ENCODE data around the gene ITGA11.

Gene ITGA11

DNA sequence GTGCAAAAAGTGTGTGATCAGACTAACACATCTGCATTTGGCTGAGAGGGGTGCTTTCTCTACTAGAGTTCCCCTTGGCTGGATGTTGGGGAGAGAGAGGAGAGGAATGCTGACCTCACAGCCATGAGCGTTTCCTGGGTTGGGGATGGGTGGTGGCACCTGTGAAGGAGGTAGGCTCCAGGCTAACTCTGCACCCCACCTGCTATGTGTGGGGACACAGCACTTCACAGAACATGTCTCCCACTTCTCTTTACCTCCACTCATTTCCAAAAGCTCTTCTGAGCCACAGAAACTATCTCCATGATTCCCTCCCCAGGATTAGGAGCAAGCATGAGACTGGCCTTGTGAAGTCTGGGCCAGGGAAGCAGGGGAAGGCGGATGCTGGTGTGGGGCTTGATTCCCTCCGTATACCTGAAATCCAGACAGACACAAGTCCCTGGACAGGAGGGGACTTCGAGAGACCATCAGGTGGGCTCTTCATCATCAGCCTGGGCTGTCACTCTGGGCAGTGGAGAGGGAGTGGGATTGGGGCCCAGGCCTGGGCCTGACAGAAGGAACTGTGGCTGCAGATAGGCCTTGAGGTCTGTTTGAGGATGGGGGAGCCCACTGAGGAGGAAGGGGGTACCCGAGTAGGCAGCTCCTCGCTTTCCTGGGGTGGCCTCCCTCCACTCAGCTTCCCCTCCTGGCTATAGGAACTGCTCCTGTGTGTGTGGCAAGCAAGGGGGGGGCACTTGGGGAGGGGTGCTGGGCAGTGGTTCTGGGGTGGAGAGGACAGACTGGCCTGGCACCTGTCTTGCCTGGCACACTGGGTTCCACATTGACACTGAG, 113.7 kb downstream of the ITGA11 start:
- H3K36me3 Mint-ChIP-seq (ENCODE audit: low read depth) = no peaks in the 10 kb centered on the region
- peaks cover 17% of the 10 kb centered on the region for H3K27me3 Mint-ChIP-seq (ENCODE audit: low read depth, poor library complexity)
- no peak overlapping the region for H3K27ac Mint-ChIP-seq
- H3K9me3 Mint-ChIP-seq = no peaks in the 10 kb centered on the region
- TF ChIP-seq, protein P1, sequence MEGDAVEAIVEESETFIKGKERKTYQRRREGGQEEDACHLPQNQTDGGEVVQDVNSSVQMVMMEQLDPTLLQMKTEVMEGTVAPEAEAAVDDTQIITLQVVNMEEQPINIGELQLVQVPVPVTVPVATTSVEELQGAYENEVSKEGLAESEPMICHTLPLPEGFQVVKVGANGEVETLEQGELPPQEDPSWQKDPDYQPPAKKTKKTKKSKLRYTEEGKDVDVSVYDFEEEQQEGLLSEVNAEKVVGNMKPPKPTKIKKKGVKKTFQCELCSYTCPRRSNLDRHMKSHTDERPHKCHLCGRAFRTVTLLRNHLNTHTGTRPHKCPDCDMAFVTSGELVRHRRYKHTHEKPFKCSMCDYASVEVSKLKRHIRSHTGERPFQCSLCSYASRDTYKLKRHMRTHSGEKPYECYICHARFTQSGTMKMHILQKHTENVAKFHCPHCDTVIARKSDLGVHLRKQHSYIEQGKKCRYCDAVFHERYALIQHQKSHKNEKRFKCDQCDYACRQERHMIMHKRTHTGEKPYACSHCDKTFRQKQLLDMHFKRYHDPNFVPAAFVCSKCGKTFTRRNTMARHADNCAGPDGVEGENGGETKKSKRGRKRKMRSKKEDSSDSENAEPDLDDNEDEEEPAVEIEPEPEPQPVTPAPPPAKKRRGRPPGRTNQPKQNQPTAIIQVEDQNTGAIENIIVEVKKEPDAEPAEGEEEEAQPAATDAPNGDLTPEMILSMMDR (IDR thresholded peaks at IDR 0.05) = no peak
- no peak for DNase-seq
- H3K4me3 Mint-ChIP-seq = no peak overlapping the region
- peaks cover 44% of the 10 kb centered on the region for H3K4me1 Mint-ChIP-seq

DNA sequence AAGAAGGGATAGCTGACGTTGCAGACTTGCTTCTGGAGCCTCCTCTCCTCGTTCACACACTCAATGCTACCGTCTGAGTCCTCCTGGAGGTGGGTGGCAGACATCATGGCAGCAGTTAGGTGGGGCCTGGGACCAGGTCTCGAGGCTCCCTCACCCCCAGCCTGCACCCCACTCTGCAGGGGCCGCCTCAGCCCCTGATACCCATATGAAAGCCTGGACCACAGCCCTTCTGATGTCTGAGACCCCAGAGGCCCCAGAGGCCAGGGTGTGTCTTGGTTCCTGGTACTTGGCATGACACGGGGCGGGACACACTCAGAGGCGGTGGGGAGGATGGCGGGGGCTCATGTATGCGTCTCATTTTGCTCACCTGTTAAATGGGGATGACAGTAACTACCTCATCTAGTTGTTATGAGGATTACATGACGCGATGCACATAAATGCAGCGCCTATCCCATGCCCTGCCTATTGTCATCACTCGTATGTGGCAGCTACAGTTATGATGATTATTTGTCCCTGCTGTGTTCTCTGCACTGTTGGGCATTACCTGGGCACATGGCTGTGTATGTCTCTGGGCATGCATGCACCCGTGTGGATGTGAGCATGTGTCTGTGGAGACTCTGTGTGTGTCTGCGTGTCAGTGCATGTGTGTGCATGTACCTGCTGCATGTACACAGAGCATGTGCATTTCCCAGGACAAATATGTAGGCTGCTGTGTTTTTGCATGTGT, 114.5 kb downstream of the ITGA11 start:
- Mint-ChIP-seq H3K27ac (no peak overlapping the region), H3K9me3 (no peaks in the 10 kb centered on the region), H3K36me3 (ENCODE audit: low read depth) (no peaks in the 10 kb centered on the region), H3K4me3 (no peak overlapping the region), H3K4me1 (peaks cover 49% of the 10 kb centered on the region), H3K27me3 (ENCODE audit: low read depth, poor library complexity) (peaks cover 21% of the 10 kb centered on the region)
- TF ChIP-seq, protein P1 (IDR thresholded peaks at IDR 0.05) = no peak
- DNase-seq = no peak

DNA sequence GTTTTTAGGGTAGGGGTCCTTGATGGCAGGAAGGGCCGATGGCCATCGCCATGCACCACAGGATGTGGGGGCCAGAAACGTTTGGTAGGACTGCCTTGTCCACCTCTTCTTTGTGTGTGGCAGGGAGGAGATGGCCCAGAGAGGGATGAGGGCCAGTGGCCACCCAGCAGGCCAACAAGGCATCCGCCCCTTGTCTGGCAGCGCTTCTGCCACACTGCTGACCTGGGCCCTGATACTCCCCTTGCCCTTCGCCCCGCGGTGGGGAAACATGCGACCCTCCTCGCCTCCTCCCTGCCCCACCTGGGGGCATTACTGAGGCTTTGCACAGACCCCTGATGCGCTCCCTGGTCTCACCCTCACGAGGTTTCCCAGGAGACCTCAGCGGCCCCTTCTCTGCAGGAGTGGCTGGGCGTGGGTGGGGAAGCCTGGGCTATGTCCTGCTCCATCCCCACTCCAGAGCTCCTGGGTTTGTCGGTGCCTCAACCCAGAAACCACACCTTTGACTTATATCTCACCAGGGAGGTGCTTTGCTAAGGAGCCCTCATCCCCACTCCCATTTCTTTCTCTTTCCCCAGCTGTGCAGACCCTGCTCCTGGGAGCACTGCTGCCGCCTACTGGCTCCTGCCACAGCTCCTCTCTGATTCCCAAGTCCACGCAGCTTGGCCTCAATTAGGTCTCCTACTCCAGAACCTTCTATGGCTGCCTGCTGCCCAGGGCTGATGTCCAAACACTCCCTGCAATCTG, 115.7 kb downstream of the ITGA11 start:
- no peaks in the 10 kb centered on the region for H3K9me3 Mint-ChIP-seq
- peaks cover 22% of the 10 kb centered on the region for H3K27me3 Mint-ChIP-seq (ENCODE audit: low read depth, poor library complexity)
- peaks cover 39% of the 10 kb centered on the region for H3K4me1 Mint-ChIP-seq
- H3K36me3 Mint-ChIP-seq (ENCODE audit: low read depth) = no peaks in the 10 kb centered on the region
- H3K4me3 Mint-ChIP-seq = no peak overlapping the region
- no peak overlapping the region for H3K27ac Mint-ChIP-seq
- TF ChIP-seq, protein P1 (IDR thresholded peaks at IDR 0.05) = peak; percentile 29
- DNase-seq = peak; percentile 38

DNA sequence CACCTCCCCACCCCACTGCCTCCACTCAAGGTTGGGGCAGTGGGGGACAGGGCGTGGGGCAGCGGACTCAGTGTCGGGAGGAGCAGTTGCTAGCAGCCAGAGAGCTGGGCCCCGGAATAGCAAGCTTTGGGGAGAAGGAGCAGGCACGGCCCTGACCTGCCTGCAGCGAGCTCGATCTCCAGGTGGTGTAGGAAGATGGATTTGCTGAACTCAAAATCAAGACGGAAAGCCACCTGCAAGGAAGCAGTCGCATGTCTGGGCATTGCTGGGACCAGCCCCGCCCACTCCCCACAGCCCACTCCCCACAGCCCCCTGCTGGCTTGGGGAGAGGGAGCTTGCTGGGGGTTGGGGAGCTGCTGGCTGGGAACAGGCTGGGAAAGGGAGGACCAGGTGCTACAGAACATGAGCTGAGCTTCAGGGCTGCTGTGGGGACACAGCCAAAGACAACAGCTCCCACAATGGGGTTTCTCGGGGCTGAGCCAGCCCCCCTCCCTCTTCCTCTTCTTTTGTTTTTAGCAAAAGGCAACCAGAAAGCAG, 116.4 kb downstream of the ITGA11 start:
- peaks cover 39% of the 10 kb centered on the region for H3K4me1 Mint-ChIP-seq
- TF ChIP-seq, protein P1 (IDR thresholded peaks at IDR 0.05) = peak; percentile 7
- no peaks in the 10 kb centered on the region for H3K9me3 Mint-ChIP-seq
- peaks cover 25% of the 10 kb centered on the region for H3K27me3 Mint-ChIP-seq (ENCODE audit: low read depth, poor library complexity)
- H3K4me3 Mint-ChIP-seq = no peak overlapping the region
- no peaks in the 10 kb centered on the region for H3K36me3 Mint-ChIP-seq (ENCODE audit: low read depth)
- H3K27ac Mint-ChIP-seq = no peak overlapping the region
- DNase-seq = peak; percentile 46

DNA sequence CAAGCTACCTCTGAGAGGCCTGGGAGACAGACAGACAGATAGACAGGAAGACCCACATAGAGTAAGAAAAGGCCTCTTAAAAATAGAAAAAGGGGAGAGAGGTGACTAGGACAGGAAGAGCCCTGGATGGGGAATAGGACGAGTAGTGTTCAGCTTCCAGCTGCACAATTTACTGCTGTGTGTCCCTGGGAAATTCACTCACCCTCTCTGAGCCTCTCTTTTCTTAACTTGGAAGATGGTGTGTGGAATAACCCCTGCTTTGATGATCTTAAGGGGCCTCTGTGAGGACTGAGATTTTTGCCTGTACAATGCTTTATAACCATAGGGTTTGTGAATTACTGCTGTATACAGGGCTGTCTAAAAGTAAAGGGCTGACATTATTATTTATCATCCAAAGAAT, 116.9 kb downstream of the ITGA11 start:
- TF ChIP-seq, protein P1 (IDR thresholded peaks at IDR 0.05) = no peak
- Mint-ChIP-seq H3K27ac (no peak overlapping the region), H3K4me3 (no peak overlapping the region), H3K4me1 (peaks cover 43% of the 10 kb centered on the region), H3K27me3 (ENCODE audit: low read depth, poor library complexity) (peaks cover 24% of the 10 kb centered on the region), H3K9me3 (no peaks in the 10 kb centered on the region), H3K36me3 (ENCODE audit: low read depth) (no peaks in the 10 kb centered on the region)
- DNase-seq = no peak

Data from nephron progenitor cell (in vitro differentiated cells).